ENCODE data around the gene PKIB. TPM values are rescaled to one million over a fixed set of nuclear protein-coding genes. Genes with fewer than 3 reads are reported as not detected.

PKIB gene
- total and polyA plus RNA-seq, 4 donors, result 2.5 to 5.1 (median 3.0) TPM

DNA sequence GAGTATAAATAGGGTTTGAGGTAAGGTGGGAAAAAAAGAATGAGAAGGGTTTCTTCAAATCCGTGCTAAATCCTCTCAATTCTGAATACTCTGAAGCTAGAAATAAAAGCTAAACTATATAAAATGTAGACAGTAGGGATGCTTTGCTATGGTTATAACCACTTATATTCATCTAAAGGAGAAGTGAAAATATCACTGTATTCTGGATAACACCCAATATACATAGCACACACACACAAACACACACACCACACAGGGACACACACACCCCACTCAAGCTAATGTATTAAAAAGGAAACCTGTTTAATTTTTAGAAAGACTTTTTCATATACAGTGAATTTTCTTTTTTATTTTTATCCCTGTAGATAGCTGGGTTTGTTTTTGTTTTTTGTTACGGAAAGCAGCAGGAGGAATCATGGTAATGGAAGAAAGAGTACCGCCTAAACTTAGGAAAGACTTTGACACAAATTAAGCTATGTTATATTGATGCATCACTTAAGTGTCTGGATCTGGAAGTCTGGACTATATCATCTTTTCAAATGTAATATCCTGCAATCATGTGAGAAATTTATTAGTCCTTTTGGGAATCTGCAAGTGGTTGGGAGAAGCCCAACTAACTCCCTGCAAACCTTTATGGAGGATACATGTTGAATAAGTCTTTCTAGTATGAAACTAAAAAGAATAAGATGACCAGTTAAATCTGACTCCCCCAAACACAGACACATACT lies 100.9 kb downstream of the PKIB start:
- Histone ChIP-seq H3K4me3 (ENCODE audit: low read depth in 1 of 3, low read length in 3 of 3) (no peak overlapping the region), H3K27me3 (ENCODE audit: control insufficient read depth in 4 of 4, insufficient read depth in 4 of 4, low read length in 3 of 4) (no peaks in the 10 kb centered on the region), H3K9me3 (ENCODE audit: control insufficient read depth in 4 of 4, low read length in 3 of 4) (no peaks in the 10 kb centered on the region), H3K36me3 (ENCODE audit: control insufficient read depth in 4 of 4, insufficient read depth in 3 of 4, low read depth in 1 of 4, low read length in 3 of 4) (no peaks in the 10 kb centered on the region), H3K9ac (ENCODE audit: low read depth in 1 of 2, low read length in 2 of 2) (no peak overlapping the region), H3K27ac (ENCODE audit: low read depth in 1 of 2, low read length in 2 of 2) (no peak overlapping the region), H3K4me1 (ENCODE audit: control insufficient read depth in 4 of 4, insufficient read depth in 4 of 4, low read length in 3 of 4) (no peaks in the 10 kb centered on the region)
- WGBS, result 89% methylated on average over 3 of the region's 3 CpGs
- no peak for TF ChIP-seq HNF4G (IDR thresholded peaks at IDR 0.05)
- TF ChIP-seq, protein P1, sequence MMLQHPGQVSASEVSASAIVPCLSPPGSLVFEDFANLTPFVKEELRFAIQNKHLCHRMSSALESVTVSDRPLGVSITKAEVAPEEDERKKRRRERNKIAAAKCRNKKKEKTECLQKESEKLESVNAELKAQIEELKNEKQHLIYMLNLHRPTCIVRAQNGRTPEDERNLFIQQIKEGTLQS (IDR thresholded peaks at IDR 0.05), result no peak
- TF ChIP-seq HNF4A (conservative IDR thresholded peaks at IDR 0.05), result no peak
- TF ChIP-seq, protein P2, sequence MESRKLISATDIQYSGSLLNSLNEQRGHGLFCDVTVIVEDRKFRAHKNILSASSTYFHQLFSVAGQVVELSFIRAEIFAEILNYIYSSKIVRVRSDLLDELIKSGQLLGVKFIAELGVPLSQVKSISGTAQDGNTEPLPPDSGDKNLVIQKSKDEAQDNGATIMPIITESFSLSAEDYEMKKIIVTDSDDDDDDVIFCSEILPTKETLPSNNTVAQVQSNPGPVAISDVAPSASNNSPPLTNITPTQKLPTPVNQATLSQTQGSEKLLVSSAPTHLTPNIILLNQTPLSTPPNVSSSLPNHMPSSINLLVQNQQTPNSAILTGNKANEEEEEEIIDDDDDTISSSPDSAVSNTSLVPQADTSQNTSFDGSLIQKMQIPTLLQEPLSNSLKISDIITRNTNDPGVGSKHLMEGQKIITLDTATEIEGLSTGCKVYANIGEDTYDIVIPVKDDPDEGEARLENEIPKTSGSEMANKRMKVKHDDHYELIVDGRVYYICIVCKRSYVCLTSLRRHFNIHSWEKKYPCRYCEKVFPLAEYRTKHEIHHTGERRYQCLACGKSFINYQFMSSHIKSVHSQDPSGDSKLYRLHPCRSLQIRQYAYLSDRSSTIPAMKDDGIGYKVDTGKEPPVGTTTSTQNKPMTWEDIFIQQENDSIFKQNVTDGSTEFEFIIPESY (IDR thresholded peaks at IDR 0.05), result no peak
- TF ChIP-seq RAD21 (IDR thresholded peaks at IDR 0.05), result no peak
- no peak for TF ChIP-seq YY1 (IDR thresholded peaks at IDR 0.05)
- no peak for TF ChIP-seq RXRA (IDR thresholded peaks at IDR 0.05)
- TF ChIP-seq, protein P3, sequence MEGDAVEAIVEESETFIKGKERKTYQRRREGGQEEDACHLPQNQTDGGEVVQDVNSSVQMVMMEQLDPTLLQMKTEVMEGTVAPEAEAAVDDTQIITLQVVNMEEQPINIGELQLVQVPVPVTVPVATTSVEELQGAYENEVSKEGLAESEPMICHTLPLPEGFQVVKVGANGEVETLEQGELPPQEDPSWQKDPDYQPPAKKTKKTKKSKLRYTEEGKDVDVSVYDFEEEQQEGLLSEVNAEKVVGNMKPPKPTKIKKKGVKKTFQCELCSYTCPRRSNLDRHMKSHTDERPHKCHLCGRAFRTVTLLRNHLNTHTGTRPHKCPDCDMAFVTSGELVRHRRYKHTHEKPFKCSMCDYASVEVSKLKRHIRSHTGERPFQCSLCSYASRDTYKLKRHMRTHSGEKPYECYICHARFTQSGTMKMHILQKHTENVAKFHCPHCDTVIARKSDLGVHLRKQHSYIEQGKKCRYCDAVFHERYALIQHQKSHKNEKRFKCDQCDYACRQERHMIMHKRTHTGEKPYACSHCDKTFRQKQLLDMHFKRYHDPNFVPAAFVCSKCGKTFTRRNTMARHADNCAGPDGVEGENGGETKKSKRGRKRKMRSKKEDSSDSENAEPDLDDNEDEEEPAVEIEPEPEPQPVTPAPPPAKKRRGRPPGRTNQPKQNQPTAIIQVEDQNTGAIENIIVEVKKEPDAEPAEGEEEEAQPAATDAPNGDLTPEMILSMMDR (IDR thresholded peaks at IDR 0.05; ENCODE audit: low read depth, low read length, missing input control), result no peak
- TF ChIP-seq NR2F2 (IDR thresholded peaks at IDR 0.05), result no peak
- TF ChIP-seq FOXA2 (IDR thresholded peaks at IDR 0.05), result no peak
- TF ChIP-seq, protein P4, sequence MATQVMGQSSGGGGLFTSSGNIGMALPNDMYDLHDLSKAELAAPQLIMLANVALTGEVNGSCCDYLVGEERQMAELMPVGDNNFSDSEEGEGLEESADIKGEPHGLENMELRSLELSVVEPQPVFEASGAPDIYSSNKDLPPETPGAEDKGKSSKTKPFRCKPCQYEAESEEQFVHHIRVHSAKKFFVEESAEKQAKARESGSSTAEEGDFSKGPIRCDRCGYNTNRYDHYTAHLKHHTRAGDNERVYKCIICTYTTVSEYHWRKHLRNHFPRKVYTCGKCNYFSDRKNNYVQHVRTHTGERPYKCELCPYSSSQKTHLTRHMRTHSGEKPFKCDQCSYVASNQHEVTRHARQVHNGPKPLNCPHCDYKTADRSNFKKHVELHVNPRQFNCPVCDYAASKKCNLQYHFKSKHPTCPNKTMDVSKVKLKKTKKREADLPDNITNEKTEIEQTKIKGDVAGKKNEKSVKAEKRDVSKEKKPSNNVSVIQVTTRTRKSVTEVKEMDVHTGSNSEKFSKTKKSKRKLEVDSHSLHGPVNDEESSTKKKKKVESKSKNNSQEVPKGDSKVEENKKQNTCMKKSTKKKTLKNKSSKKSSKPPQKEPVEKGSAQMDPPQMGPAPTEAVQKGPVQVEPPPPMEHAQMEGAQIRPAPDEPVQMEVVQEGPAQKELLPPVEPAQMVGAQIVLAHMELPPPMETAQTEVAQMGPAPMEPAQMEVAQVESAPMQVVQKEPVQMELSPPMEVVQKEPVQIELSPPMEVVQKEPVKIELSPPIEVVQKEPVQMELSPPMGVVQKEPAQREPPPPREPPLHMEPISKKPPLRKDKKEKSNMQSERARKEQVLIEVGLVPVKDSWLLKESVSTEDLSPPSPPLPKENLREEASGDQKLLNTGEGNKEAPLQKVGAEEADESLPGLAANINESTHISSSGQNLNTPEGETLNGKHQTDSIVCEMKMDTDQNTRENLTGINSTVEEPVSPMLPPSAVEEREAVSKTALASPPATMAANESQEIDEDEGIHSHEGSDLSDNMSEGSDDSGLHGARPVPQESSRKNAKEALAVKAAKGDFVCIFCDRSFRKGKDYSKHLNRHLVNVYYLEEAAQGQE (IDR thresholded peaks at IDR 0.05), result no peak
- TF ChIP-seq, protein P5, sequence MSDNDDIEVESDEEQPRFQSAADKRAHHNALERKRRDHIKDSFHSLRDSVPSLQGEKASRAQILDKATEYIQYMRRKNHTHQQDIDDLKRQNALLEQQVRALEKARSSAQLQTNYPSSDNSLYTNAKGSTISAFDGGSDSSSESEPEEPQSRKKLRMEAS (IDR thresholded peaks at IDR 0.05), result no peak
- no peak for TF ChIP-seq TAF1 (conservative IDR thresholded peaks at IDR 0.05)
- TF ChIP-seq JUND (IDR thresholded peaks at IDR 0.05), result no peak
- no peak for DNase-seq (ENCODE audit: low spot score)

DNA sequence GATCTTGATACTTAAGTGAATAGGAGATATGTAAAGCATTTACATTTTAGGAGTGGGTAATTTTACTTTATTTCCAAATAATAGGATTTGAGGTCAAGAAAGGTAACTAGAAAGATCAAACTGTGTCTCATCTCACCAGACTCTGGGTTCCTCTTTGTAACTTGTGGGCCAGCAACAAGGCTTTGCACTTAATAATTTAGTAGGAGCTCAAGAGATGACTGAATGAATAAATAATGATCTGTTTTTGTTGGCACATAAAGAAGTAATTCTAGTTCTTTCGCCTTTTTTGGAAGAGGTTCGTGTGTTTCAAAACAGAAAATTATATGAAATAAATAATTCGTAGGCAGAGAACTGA lies 101.9 kb downstream of the PKIB start:
- no peak for DNase-seq (ENCODE audit: low spot score)
- no peak overlapping the region for H3K4me3 ChIP-seq (ENCODE audit: low read depth in 1 of 3, low read length in 3 of 3)
- H3K27ac ChIP-seq (ENCODE audit: low read depth in 1 of 2, low read length in 2 of 2), result no peak overlapping the region
- H3K9ac ChIP-seq (ENCODE audit: low read depth in 1 of 2, low read length in 2 of 2), result no peak overlapping the region
- no peak for TF ChIP-seq FOXA2 (IDR thresholded peaks at IDR 0.05)
- TF ChIP-seq, protein P2 (IDR thresholded peaks at IDR 0.05), result no peak
- no peak for TF ChIP-seq YY1 (IDR thresholded peaks at IDR 0.05)
- no peak for TF ChIP-seq JUND (IDR thresholded peaks at IDR 0.05)
- WGBS, result 49% methylated on average over 3 of the region's 3 CpGs
- H3K27me3 ChIP-seq (ENCODE audit: control insufficient read depth in 4 of 4, insufficient read depth in 4 of 4, low read length in 3 of 4), result no peaks in the 10 kb centered on the region
- no peaks in the 10 kb centered on the region for H3K4me1 ChIP-seq (ENCODE audit: control insufficient read depth in 4 of 4, insufficient read depth in 4 of 4, low read length in 3 of 4)
- H3K9me3 ChIP-seq (ENCODE audit: control insufficient read depth in 4 of 4, low read length in 3 of 4), result no peaks in the 10 kb centered on the region
- no peaks in the 10 kb centered on the region for H3K36me3 ChIP-seq (ENCODE audit: control insufficient read depth in 4 of 4, insufficient read depth in 3 of 4, low read depth in 1 of 4, low read length in 3 of 4)
